IPS DF 4.7 (cell line): ENCODE data around the gene CDC7.
A peak's percentile ranks its signal among the peaks of the same experiment; 100 is the strongest.
"Not testable (repeated sequence)": the region's sequence is repeated elsewhere in the genome, so short reads cannot be mapped to it uniquely, and the experiment has no call there.

Experiments used
- DNase-seq: peaks from one replicate; pipeline ENCODE4 v3.0.0-alpha.2; 2013; ENCODE audit warnings: low spot score; ENCODE audit errors: extremely low read depth

The CDC7 gene

DNA sequence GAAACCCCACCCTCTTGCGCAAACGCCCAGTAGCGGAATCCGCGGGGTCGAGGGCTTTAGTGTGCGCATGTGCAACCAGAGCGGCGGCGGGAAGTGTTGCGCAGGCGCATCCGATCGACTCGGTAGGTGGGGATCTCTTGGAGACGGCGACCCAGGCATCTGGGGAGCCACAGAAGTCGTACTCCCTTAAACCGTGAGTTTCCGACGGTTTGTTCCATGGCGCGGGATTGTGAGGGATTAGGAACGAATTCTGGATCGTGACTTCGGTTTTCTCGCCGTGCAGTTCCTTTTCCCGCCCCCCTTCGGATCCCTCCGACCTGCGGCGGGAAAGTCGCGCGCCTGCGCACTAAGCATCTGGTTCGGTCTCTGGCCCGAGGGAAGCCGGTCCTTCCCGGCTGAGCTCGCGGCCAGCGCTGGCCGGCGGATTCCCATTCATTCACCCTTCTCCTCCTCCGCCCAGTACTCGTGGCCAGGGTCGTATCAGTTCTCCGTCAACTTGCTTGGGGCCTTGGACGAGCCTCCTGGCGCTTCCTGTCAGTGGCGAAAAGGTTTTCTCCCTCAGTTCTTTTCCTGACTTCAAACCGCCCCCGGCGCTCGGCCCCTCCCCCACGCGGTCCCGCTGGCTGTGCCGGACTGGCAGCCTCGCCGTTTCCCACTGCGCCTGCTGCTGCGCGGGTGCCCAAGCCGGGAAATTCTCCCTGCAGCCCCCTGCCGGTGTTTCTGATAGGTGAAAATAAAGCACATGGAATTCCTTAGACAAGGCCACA lies at the start of gene CDC7:
TSS of gene CDC7 (plus strand) at position 96 of the 767 bp plus-strand sequence. CDS start 866 bp downstream, outside the sequence.
- peak; percentile 78 for DNase-seq

DNA sequence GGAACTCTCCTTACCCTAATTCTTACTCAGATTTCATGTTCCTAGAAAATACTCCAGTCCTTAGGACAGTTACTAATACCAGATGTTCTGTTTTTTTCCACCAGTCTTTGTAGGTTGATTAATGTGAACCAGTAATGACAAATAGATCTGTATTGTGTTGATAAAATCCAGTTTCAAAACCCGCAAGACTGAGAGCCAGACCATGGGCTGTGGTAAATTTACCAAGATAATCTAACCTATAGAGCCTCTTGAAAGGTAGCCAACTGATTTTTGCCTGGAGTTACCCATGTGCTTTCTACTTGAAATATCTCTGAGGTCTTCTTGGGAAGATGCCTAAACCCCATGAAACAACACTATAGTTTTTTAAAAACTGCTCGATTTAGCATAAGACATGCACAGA lies 46.5 kb upstream of the CDC7 start:
- no peak for DNase-seq

DNA sequence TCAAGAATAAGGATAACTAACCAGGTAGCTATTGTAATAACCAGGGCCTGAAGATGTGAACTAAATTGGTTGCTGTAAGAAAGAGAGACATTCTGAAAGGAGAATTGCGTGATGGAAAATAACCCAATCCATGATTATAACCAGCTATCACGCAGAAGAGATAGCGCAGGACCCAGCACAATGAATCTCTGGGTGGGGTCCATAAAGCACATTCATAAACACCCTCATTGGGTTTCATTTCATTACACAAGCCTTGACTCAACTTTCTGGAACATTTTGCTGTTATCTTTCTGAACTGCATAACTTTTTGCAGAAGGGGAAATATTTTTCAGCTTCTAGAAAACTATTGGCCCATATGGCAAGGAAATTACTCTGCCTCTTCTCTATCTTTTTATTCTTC lies 45.3 kb upstream of the CDC7 start:
- no peak for DNase-seq

DNA sequence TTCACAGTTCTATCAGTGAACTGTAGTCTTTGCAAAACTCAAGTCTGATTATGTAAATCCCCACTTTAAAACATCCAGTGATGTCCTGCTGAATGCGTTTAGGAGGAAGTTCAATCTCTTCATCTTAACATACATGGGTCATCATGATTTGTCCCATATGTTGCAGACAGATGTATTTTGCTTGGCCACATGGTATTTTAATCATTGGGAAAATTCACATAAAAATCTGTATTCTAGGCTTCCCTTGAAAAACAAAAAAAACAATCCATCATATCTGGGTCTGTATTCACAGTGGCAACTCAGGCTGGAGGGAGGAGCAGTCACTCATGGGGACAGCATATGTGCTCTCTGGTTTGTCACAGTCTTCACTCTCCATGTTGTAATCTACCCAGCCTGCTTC lies 44.8 kb upstream of the CDC7 start:
- no peak for DNase-seq

DNA sequence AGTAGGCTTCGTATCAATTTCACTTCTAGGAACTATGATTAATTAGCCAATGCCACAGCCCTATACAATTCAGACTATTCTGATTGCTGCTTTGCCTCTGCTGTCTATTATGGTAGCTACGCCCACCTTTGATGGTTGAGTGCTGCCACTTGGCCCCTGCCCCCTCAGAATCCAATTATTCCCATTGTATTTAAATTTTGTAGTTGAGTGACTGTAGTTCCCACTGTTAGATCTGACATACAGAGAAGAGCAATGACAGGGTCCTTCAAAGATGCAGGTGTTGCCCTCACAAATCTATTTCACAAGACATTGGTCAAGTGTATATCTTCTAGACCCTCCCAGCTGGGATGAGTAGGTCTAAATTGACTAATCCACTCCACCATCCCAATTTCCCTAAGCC lies 35.3 kb upstream of the CDC7 start:
- DNase-seq = not testable (repeated sequence)

- no peak for DNase-seq
These were observed 24.0 kb upstream of the CDC7 start for GRCh38 chr1:91476533-91477217.

GRCh38 chr1:91487469-91487868 lies 13.2 kb upstream of the CDC7 start:
- DNase-seq = no peak

GRCh38 chr1:91490501-91490900 lies 10.2 kb upstream of the CDC7 start:
- no peak for DNase-seq

- DNase-seq = no peak
These were observed 2.6 kb upstream of the CDC7 start for GRCh38 chr1:91498035-91498434.

GRCh38 chr1:91498498-91499245 lies 2.0 kb upstream of the CDC7 start:
- DNase-seq = no peak

GRCh38 chr1:91499346-91499745 lies 1.3 kb upstream of the CDC7 start:
- DNase-seq = no peak

DNA sequence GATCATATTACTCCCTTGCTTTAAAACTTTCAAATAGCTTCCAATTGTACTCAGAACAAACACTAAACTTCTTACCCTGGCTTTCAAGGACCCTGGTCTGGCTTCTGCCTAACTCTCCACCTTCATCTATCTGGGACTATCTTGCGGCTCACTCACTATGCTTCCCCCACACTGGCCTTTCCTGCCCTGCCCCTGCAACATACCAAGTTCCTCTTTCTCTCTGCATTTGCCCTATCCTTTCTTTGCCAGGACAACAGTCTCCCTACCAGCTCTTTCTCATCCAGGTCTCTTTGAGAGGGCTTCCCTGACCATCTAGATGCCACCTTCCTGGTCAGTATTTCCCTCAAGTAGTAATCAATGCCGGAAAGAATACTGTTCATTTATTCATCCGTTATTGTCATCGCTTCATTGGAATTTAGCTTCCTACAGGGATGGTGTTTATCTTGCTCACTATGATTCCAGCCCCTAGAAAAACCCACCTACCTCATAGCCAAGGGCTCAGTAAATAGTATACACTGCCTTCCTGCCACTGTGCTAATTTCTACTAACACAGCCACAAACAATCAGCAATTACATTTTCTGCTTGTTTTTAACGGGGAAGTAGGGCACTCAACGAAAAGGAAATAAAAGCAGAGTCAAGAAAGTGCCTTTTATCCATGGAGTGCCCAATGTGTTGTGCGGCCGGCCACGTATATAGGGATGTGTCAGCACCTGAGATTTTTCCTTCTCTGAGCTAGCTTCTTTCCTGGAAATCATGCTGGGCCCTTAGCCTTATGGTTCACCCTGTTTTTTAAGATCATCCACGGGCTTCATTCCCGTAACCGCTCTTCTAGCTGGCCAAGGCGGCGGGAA lies 521 bp upstream of the CDC7 start:
- no peak for DNase-seq

- peak; percentile 49 for DNase-seq
These were observed 836 bp downstream of the CDC7 start for GRCh38 chr1:91501523-91501851.

GRCh38 chr1:91501971-91502671 lies 1.5 kb downstream of the CDC7 start:
- DNase-seq = no peak

GRCh38 chr1:91502672-91503184 lies 2.1 kb downstream of the CDC7 start:
- no peak for DNase-seq

DNA sequence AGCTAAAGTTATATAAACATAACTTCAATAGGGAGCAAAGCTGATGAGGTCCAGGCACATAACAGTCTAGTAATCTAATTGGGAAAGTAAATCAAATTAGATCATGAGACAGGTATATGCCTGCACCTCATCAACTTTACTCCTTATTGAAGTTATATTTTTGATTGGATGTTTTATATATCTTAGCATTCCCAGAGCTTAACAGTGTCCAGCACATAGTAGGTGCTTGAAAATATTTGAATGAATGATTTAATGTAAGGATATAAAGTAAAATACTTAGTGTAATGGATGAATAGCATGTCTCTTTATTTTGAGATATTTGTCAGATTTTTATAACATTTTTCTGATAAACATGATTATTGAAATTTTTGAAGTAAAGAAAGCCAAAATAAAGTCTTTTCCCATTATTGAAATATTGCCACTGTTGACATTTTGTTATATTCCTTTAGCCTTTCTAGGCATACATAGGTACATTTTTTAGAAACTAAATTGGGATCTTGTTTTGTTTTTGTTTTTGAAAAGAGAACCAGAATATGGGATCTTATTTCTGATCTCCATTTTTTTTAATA lies 2.8 kb downstream of the CDC7 start:
- DNase-seq = no peak

- no peak for DNase-seq
These were observed 3.4 kb downstream of the CDC7 start for GRCh38 chr1:91503975-91504530.

GRCh38 chr1:91505086-91505485 lies 4.4 kb downstream of the CDC7 start:
- no peak for DNase-seq

GRCh38 chr1:91506071-91506470 lies 5.4 kb downstream of the CDC7 start:
- no peak for DNase-seq

DNA sequence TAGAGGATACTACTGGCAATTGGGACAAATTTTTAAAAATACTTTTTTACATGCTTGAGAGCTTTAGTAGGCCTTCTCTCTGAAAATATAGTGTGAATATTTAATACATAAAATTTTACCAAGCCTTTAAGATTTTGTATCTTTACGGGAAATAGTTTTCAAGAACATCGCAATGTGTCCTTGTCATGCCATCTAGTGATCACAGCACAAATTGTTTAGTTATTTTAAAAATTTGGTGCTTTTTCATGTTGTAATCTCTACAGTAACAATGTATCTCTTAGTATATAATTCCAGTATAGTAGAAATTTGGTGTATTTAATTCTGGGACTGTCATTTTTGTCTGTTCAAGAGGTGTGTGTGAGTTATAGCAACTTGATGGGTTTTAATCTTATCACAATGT lies 6.7 kb downstream of the CDC7 start:
- DNase-seq = no peak
